MCF 10A (cell line): ENCODE measurements around the gene XYLT1. TPM values are rescaled to one million over a fixed set of nuclear protein-coding genes. Genes with fewer than 3 reads are reported as not detected.

Experiments
- BruUV-seq: library from RNA; stranded (reverse); fragments of 400-500 nt; replicated peaks from 2 replicates; lab custom pipeline; 2021; lab: Mats Ljungman, UMichigan
- CTCF ChIA-PET: fragments of 300-600 bp; sonication (Branson Sonifier 250); formaldehyde crosslinking; extraction: SDS; loops from one replicate; lab custom pipeline; 2021; ENCODE audit warnings: antibody characterized with exemption, inconsistent platforms; lab: Yijun Ruan, JAX
- POLR2A ChIA-PET: fragments of 300-600, 350-650 bp; sonication (Branson Sonifier 250); formaldehyde crosslinking; extraction: SDS; loops from one replicate; lab custom pipeline; 2020; ENCODE audit warnings: antibody characterized with exemption, inconsistent platforms; lab: Yijun Ruan, JAX
- DNase-seq: peaks from one replicate; pipeline ENCODE4 v3.0.0-alpha.2; 2018; ENCODE audit not compliant: unreplicated experiment
- H3K27ac Mint-ChIP-seq: one replicate; pipeline ENCODE4 v1.8.0; 2022; ENCODE audit warnings: mild to moderate bottlenecking, low read depth, mixed read lengths; ENCODE audit not compliant: unreplicated experiment
- H3K27me3 Mint-ChIP-seq: one replicate; pipeline ENCODE4 v1.8.0; 2022; ENCODE audit warnings: mixed read lengths; ENCODE audit not compliant: insufficient read depth, unreplicated experiment
- H3K36me3 Mint-ChIP-seq: one replicate; pipeline ENCODE4 v1.8.0; 2022; ENCODE audit warnings: mild to moderate bottlenecking, moderate library complexity, mixed read lengths; ENCODE audit not compliant: insufficient read depth, unreplicated experiment
- H3K4me1 Mint-ChIP-seq: one replicate; pipeline ENCODE4 v1.8.0; 2022; ENCODE audit warnings: mixed read lengths; ENCODE audit not compliant: insufficient read depth, unreplicated experiment
- H3K4me3 Mint-ChIP-seq: one replicate; pipeline ENCODE4 v1.8.0; 2022; ENCODE audit warnings: mild to moderate bottlenecking, moderate library complexity, mixed read lengths; ENCODE audit not compliant: unreplicated experiment
- H3K9me3 Mint-ChIP-seq: one replicate; pipeline ENCODE4 v1.8.0; 2022; ENCODE audit warnings: mixed read lengths; ENCODE audit not compliant: unreplicated experiment
- CTCF ChIP-seq: fragments of 200-600 bp; IDR thresholded peaks from one replicate; pipeline ENCODE4 v1.8.0; 2022; ENCODE audit warnings: antibody characterized with exemption, mild to moderate bottlenecking; ENCODE audit not compliant: unreplicated experiment
- intact Hi-C: fragments of 100-400 bp; cut with micrococcal nuclease; formaldehyde crosslinking; loops from 2 replicates; pipeline ENCODE4 v1.14.1; 2022
- total RNA-seq: library from RNA; stranded (reverse); gene quantifications from 2 replicates; pipeline ENCODE4 v1.2.3, GENCODE V29; 2022

The XYLT1 gene
- total RNA-seq, 1 experiment from 2014 or later: not detected

- CTCF ChIA-PET: no interaction called here
- no TSS peak for BruUV-seq
- intact Hi-C loops: no loop called here
Measured at GRCh38 chr16:17206712-17207111, 264.0 kb downstream of the XYLT1 start.

GRCh38 chr16:17205279-17206211 lies 265.2 kb downstream of the XYLT1 start:
- Mint-ChIP-seq H3K4me3 (no peak overlapping the region), H3K27me3 (no peaks in the 10 kb centered on the region), H3K36me3 (no peaks in the 10 kb centered on the region), H3K27ac (no peak overlapping the region), H3K4me1 (no peaks in the 10 kb centered on the region), H3K9me3 (peaks cover 41% of the 10 kb centered on the region)
- ChIA-PET CTCF (interaction anchor here (0.6 kb wide), 1 partner anchor 252 kb away, joined by 10 read pairs; no protein-coding TSS in a partner anchor), POLR2A (no interaction called here)
- BruUV-seq: no TSS peak
- intact Hi-C loops: no loop called here
- no peak for DNase-seq
- TF ChIP-seq CTCF: no peak

More at GRCh38 chr16:17206712-17207111, 264.0 kb downstream of the XYLT1 start:
- Mint-ChIP-seq H3K4me3 (no peak overlapping the region), H3K27me3 (no peaks in the 10 kb centered on the region), H3K4me1 (no peaks in the 10 kb centered on the region), H3K9me3 (peaks cover 35% of the 10 kb centered on the region), H3K36me3 (no peaks in the 10 kb centered on the region), H3K27ac (no peak overlapping the region)
- POLR2A ChIA-PET: no interaction called here
- no peak for TF ChIP-seq CTCF
- DNase-seq: no peak

- DNase-seq: no peak
- H3K4me3 Mint-ChIP-seq: no peak overlapping the region
- H3K36me3 Mint-ChIP-seq: no peaks in the 10 kb centered on the region
- no peaks in the 10 kb centered on the region for H3K4me1 Mint-ChIP-seq
- intact Hi-C loops: no loop called here
- H3K27me3 Mint-ChIP-seq: no peaks in the 10 kb centered on the region
- CTCF ChIA-PET: interaction anchor here (0.6 kb wide), 1 partner anchor 253 kb away, joined by 10 read pairs; no protein-coding TSS in a partner anchor
- POLR2A ChIA-PET: no interaction called here
- TF ChIP-seq CTCF: no peak
- H3K27ac Mint-ChIP-seq: no peak overlapping the region
- no TSS peak for BruUV-seq
- peaks cover 41% of the 10 kb centered on the region for H3K9me3 Mint-ChIP-seq
Measured at GRCh38 chr16:17204644-17205043, 266.1 kb downstream of the XYLT1 start.

GRCh38 chr16:17204206-17204605 lies 266.6 kb downstream of the XYLT1 start:
- Mint-ChIP-seq H3K27ac (no peak overlapping the region), H3K9me3 (peaks cover 39% of the 10 kb centered on the region), H3K27me3 (no peaks in the 10 kb centered on the region), H3K4me1 (no peaks in the 10 kb centered on the region), H3K36me3 (no peaks in the 10 kb centered on the region), H3K4me3 (no peak overlapping the region)
- intact Hi-C loops: no loop called here
- no TSS peak for BruUV-seq
- POLR2A ChIA-PET: no interaction called here
- CTCF ChIA-PET: no interaction called here
- no peak for TF ChIP-seq CTCF
- DNase-seq: no peak
